ENCODE data around the gene TFPI. TPM values are rescaled to one million over a fixed set of nuclear protein-coding genes. Genes with fewer than 3 reads are reported as not detected.
"Not testable (repeated sequence)": the region's sequence is repeated elsewhere in the genome, so short reads cannot be mapped to it uniquely, and the experiment has no call there.

Gene TFPI
- total RNA-seq, 4 donors from 2014 or later = 75.1 to 110 (median 92.2) TPM

DNA sequence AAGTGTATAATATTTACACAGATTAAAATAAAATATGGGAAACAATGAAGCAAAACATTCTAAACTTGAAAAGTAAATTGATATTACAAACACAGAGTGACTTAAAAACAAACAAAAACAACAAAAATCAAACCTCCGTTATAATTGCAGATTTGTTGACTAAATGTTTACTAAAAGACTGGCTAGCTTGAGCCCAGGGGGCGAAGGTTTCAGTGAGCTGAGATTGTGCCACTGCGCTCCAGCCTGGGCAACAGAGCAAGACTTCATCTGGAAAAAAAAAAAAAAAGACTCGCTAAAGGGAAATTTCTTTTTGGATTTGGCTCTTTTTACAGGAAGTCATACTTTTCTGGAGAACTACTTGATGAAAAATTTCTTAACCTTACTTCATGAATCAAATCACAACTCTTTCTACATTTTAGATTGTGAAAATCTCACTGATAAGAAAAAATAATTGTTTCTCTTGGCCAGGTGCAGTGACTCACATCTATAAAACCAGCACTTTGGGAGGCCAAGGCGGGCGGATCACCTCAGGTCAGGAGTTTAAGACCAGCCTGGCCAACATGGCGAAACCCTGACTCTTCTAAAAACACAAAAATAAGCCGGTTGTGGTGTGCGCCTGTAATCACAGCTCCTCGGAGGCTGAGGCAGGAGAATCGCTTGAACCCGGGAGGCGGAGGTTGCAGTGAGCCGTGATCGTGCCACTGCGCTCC, 9.7 kb downstream of the TFPI start:
- peak overlapping the region in 3 of 4 donors; percentile 35 to 86 (median 79) for H3K27ac ChIP-seq
- no peaks in the 10 kb centered on the region for H3K9me3 ChIP-seq
- no peaks in the 10 kb centered on the region for H3K27me3 ChIP-seq
- TF ChIP-seq EP300 (IDR thresholded peaks at IDR 0.05) = peak in 1 of 2 donors; percentile 17
- TF ChIP-seq, protein P1, sequence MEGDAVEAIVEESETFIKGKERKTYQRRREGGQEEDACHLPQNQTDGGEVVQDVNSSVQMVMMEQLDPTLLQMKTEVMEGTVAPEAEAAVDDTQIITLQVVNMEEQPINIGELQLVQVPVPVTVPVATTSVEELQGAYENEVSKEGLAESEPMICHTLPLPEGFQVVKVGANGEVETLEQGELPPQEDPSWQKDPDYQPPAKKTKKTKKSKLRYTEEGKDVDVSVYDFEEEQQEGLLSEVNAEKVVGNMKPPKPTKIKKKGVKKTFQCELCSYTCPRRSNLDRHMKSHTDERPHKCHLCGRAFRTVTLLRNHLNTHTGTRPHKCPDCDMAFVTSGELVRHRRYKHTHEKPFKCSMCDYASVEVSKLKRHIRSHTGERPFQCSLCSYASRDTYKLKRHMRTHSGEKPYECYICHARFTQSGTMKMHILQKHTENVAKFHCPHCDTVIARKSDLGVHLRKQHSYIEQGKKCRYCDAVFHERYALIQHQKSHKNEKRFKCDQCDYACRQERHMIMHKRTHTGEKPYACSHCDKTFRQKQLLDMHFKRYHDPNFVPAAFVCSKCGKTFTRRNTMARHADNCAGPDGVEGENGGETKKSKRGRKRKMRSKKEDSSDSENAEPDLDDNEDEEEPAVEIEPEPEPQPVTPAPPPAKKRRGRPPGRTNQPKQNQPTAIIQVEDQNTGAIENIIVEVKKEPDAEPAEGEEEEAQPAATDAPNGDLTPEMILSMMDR (IDR thresholded peaks at IDR 0.05) = no peak
- TF ChIP-seq POLR2A (IDR thresholded peaks at IDR 0.05) = no peak
- H3K4me1 ChIP-seq = peaks cover 0 to 77% (median 18%) of the 10 kb centered on the region in 4 donors
- no peak overlapping the region for H3K4me3 ChIP-seq
- no peaks in the 10 kb centered on the region for H3K36me3 ChIP-seq
- DNase-seq (ENCODE audit: low spot score in 2 of 2) = no peak
- WGBS, 2 donors = 75 to 82% methylated on average over 16 of the region's 16 CpGs

DNA sequence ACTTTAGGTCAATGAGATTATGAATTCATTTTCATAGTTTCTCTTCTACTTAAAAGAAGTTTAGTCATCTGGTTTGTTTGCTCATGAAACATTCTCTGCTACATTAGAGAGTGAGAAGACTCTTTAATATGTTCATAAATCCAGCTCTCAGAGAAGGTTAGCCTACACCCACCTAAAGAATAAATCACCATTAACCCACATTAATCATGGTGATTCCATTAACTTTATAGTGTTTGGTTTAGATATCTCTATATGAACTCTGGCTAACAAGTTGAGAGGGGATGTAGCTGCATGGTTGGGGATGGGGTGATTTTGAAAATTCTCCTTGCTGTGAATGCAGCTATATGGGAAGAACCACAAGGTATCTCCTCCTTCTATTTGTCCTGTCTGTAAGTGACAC, 10.7 kb downstream of the TFPI start:
- no peaks in the 10 kb centered on the region for H3K9me3 ChIP-seq
- H3K4me1 ChIP-seq = peaks cover 0 to 67% (median 18%) of the 10 kb centered on the region in 4 donors
- H3K27ac ChIP-seq = peak overlapping the region in 2 of 4 donors; percentile 79 to 86
- no peak for DNase-seq (ENCODE audit: low spot score in 2 of 2)
- no peaks in the 10 kb centered on the region for H3K36me3 ChIP-seq
- no peaks in the 10 kb centered on the region for H3K27me3 ChIP-seq
- TF ChIP-seq POLR2A (IDR thresholded peaks at IDR 0.05) (no peak), EP300 (IDR thresholded peaks at IDR 0.05) (no peak)
- TF ChIP-seq, protein P1 (IDR thresholded peaks at IDR 0.05) = no peak
- no peak overlapping the region for H3K4me3 ChIP-seq

DNA sequence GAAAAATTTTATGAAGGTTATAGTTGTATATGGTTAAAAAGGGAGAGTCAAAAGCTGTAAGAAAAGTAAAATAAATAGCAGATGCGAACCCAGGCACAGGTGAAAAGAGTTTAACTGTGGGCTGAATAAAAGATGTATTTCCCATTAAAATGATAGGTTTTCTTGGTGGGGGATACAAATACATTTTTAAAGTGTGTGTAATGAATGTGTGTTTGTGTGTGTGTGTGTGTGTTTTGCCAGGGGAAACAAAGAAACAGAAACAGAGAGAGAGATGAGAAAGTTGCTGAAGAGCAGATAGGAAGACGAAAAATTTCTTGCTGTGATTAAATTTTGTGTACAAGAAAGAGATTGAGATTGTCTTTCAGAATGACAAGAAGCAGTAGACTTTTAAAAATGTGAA, 12.1 kb downstream of the TFPI start:
- H3K36me3 ChIP-seq = no peaks in the 10 kb centered on the region
- TF ChIP-seq POLR2A (IDR thresholded peaks at IDR 0.05) = no peak
- TF ChIP-seq, protein P1 (IDR thresholded peaks at IDR 0.05) = no peak
- no peak overlapping the region for H3K4me3 ChIP-seq
- no peaks in the 10 kb centered on the region for H3K27me3 ChIP-seq
- 68 to 75% methylated on average over 2 of the region's 2 CpGs for WGBS, 2 donors
- no peaks in the 10 kb centered on the region for H3K9me3 ChIP-seq
- H3K27ac ChIP-seq = peak overlapping the region; percentile 67 to 86 (median 77)
- H3K4me1 ChIP-seq = peaks cover 0 to 57% (median 17%) of the 10 kb centered on the region in 4 donors
- DNase-seq (ENCODE audit: low spot score in 2 of 2) = no peak

DNA sequence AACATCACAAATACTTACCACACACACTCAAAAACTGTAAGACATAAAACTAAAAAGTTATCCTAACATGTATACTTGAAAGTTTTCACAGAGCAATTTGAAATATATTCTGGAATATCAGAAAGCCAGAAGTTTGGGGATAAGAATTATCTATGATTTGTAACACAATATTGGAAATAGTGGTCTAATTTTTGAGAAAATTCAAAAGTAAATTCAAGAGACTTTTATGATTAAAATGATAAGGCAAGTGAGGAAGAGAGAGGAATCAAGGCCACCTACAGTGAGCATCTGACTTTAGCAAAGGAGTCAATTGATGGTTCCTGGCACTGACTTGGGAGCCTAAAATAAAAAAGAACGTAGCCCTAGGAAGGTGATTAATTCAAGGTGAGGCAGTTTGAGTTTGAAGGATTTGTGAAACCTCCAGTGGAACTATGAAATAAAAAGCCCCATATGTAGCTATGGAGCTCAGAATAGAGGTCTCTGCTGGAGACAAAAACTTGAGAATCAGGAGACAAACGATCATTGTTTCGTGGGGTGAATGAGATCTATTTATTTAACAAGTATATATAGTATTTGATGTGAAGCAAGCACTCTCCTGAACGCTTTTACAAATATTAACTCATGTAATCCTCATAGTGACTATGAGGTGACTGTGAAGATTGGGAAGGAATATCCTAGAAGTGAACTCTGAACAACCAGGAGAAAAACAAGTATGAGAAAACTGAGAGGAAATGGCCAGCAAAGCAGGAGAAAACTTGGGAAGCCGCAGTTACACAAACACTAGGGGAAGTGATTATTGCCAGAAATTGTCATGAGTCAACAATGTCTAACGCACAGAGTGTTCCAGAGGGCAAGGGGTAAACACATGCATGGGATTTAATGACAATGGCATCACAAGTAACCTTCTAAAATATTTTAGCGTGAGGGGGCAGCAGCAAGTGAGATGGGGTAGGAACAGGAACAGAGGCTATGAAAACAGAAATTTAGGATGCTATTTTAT, 12.8 kb downstream of the TFPI start:
- Histone ChIP-seq H3K4me1 (peaks cover 0 to 53% (median 14%) of the 10 kb centered on the region in 4 donors), H3K9me3 (no peaks in the 10 kb centered on the region), H3K36me3 (no peaks in the 10 kb centered on the region), H3K27ac (peak overlapping the region; percentile 67 to 86 (median 77)), H3K27me3 (no peaks in the 10 kb centered on the region), H3K4me3 (no peak overlapping the region)
- TF ChIP-seq, protein P1 (IDR thresholded peaks at IDR 0.05) = no peak
- TF ChIP-seq EP300 (IDR thresholded peaks at IDR 0.05) = peak; percentile 75 to 90
- 13 to 16% methylated on average over 7 of the region's 7 CpGs for WGBS, 2 donors
- DNase-seq (ENCODE audit: low spot score in 2 of 2) = peak in 1 of 2 donors; percentile 57

DNA sequence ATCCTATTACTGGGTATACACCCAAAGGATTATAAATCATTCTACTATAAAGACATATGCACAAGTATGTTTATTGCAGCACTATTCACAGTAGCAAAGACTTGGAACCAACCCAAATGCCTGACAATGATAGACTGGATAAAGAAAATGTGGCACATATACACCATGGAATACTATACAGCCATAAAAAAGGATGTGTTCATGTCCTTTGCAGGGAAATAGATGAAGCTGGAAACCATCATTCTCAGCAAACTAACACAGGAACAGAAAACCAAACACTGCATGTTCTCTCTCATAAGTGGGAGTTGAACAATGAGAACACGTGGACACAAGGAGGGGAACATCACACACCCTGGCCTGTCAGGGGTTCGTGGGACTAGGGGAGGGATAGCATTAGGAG, 16.0 kb downstream of the TFPI start:
- WGBS, 2 donors = 95 to 98% methylated on average over 2 of the region's 2 CpGs

DNA sequence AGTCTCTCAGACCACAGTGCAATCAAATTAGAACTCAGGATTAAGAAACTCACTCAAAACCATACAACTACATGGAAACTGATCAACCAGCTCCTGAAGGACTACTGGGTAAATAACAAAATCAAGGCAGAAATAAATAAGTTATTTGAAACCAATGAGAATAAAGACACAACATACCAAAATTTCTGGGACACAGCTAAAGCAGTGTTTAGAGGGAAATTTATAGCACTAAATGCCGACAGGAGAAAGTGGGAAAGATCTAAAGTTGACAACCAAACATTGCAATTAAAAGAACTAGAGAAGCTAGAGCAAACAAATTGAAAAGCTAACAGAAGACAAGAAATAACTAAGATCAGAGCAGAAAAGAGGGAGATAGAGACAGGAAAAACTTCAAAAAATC, 18.9 kb downstream of the TFPI start:
- not testable (repeated sequence) for H3K27ac ChIP-seq; H3K27me3 ChIP-seq; DNase-seq (ENCODE audit: low spot score in 2 of 2); H3K4me1 ChIP-seq; H3K4me3 ChIP-seq; H3K36me3 ChIP-seq
- peaks cover 0 to 13% (median 0%) of the 10 kb centered on the region in 4 donors for H3K9me3 ChIP-seq
- 94% methylated on average over 1 of the region's 1 CpG for WGBS, 2 donors

More for the DNA sequence above, 16.0 kb downstream of the TFPI start:
- not testable (repeated sequence) for DNase-seq (ENCODE audit: low spot score in 2 of 2); H3K27ac ChIP-seq; H3K4me3 ChIP-seq; H3K27me3 ChIP-seq; H3K36me3 ChIP-seq
- Histone ChIP-seq H3K4me1 (peaks cover 0 to 22% (median 5%) of the 10 kb centered on the region in 4 donors), H3K9me3 (peaks cover 0 to 13% (median 0%) of the 10 kb centered on the region in 4 donors)

Data from tibial nerve (tissue), 4 donors.